ENCODE data around the gene SDK1.

Gene SDK1

DNA sequence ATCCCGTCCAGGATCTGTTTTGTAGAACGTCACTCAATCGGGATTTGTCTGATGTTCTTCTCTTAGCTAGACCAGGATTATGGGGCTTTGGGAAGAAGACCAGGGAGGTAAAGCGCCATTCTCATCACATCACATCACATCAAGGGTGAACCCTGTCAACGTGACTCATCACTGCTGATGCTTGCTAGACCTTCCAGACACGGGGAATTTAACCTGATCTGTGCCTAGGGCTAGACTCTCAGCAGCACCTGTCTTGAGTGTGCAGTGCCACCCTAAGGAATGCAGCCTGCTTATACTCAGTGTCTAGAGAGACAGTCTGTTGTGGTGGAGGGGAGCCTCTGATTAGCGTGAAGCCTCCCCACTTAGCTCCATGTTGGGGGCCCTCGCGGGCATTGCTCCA is 702.5 kb downstream of the SDK1 start:
- no peak for DNase-seq (ENCODE audit: low spot score)
- TF ChIP-seq, protein P1, sequence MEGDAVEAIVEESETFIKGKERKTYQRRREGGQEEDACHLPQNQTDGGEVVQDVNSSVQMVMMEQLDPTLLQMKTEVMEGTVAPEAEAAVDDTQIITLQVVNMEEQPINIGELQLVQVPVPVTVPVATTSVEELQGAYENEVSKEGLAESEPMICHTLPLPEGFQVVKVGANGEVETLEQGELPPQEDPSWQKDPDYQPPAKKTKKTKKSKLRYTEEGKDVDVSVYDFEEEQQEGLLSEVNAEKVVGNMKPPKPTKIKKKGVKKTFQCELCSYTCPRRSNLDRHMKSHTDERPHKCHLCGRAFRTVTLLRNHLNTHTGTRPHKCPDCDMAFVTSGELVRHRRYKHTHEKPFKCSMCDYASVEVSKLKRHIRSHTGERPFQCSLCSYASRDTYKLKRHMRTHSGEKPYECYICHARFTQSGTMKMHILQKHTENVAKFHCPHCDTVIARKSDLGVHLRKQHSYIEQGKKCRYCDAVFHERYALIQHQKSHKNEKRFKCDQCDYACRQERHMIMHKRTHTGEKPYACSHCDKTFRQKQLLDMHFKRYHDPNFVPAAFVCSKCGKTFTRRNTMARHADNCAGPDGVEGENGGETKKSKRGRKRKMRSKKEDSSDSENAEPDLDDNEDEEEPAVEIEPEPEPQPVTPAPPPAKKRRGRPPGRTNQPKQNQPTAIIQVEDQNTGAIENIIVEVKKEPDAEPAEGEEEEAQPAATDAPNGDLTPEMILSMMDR (IDR thresholded peaks at IDR 0.05), result no peak

DNA sequence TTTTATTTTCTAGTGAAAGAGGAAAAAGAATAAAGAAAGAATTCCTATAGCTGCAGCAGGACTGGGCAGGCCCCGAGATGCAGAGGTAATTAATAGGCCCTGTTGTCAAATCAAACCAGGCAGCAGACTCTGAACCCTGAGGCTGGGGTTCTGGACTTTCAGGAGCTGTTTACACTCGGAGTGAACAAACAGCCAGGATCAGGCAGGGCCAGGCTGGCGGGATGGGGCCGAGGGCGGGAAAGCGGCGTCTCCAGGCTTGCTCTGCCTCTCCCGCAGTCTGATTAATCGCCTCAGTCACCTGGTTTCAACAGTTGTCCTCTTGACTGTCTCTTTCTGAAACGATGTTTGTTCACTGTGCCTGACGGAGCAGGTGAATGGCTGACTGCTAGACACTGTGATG is 705.6 kb downstream of the SDK1 start:
- Histone ChIP-seq H3K4me3 (no peak overlapping the region), H3K27ac (no peak overlapping the region)
- peak; percentile 41 for DNase-seq (ENCODE audit: low spot score)
- TF ChIP-seq, protein P1 (IDR thresholded peaks at IDR 0.05), result no peak

More for the DNA sequence above, 702.5 kb downstream of the SDK1 start:
- H3K27ac ChIP-seq, result no peak overlapping the region
- no peak overlapping the region for H3K4me3 ChIP-seq

DNA sequence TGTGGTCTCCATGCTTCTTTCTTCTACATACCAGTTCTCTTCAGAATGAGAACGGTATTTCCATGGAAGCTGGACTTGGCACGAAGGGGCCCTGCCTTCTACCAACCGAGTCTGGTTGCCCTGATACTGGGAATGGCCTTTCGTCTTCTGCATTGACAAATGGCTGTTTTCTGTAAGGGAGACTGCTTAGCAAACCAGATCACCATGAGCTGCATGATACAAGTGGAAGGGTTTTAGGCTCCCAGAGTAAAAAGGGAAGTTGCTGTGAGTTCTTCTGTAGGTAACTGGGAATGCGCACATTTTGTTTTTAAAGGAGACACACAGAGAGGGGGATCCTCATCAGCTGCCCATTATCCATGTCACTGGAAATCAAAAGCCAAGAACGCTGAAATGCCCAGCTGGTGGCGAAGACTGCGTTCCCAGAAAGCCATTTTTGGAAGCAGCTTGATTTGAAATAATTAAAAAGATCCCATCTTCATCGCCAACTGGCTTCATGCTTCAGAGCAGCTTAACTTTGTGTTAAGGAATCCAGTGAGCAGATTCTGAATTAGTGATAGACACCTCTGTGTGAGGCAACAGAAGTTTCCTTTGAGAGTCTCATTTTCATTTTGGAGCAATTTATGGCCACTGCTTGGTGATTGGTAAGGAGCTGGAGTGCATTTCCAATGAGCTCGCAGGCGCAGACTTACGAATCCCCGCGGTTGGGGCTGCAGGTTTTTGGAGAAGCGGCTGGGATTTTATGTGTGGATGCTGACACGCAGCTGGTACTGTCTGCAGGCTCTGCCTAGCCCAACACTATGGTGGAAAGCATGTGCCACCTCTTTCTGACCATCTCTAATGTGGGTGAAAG is 708.4 kb downstream of the SDK1 start:
- peak; percentile 33 for DNase-seq (ENCODE audit: low spot score)
- Histone ChIP-seq H3K4me3 (no peak overlapping the region), H3K27ac (no peak overlapping the region)
- TF ChIP-seq, protein P1 (IDR thresholded peaks at IDR 0.05), result no peak

DNA sequence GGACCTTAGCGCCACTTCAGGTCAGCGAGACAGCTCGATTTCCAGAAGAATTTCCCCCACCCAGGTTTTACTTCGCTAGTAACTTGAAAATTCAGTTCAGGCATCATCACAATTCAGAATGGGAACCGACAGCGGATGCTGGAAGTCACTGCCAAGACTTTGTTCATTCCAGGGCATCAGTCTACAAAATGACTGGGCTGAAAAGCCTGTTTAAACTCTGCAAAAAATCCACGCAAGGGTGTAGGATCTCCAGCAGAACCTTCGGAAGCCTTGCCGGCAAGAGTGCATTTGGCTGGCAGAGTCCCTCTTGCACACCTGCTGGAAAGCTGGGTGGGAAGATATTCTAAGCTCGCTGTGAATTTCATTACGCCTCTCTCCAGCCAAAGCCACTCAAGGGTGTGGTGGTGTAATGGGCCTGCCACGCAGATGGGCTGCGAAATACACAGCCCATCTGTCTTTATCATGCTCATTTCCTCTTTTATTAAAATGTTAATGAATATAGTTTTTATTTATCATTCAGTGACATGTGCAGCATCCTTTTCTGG is 709.1 kb downstream of the SDK1 start:
- DNase-seq (ENCODE audit: low spot score), result peak; percentile 38
- TF ChIP-seq, protein P1 (IDR thresholded peaks at IDR 0.05), result no peak
- Histone ChIP-seq H3K4me3 (no peak overlapping the region), H3K27ac (no peak overlapping the region)

DNA sequence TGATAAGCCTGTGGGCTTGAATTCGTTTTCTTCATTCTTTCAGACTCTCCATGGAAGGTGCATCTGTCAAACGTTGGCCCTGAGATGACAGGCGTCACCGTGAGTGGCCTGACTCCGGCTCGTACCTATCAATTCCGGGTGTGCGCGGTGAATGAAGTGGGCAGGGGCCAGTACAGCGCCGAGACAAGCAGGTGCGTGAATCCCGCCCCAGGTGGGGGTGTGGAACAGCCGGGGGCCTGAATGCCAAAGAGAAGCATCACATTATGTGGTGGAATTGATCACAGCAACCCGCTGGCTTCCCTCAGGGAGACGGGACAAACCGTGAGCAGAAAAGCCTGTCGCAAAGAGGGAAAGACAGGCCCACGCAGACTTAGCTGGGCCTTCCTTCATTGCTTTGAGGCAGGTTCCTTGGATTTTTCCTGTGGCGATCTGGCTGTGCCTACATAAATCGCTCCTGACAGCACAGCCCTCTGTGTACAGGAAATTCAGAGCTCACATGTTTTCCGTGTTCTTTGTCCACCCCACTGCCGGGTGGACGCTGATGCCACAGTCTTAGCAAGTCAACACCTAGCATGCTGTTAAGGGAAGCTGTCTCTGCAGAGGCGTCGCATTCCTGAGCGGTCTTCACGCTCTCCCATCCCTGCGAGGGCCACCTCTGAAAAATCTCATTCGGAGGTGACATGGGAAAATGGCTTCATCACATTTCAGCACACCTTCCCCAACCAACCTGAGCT is 710.0 kb downstream of the SDK1 start:
- Histone ChIP-seq H3K27ac (no peak overlapping the region), H3K4me3 (no peak overlapping the region)
- DNase-seq (ENCODE audit: low spot score), result peak; percentile 62
- TF ChIP-seq, protein P1 (IDR thresholded peaks at IDR 0.05), result no peak

DNA sequence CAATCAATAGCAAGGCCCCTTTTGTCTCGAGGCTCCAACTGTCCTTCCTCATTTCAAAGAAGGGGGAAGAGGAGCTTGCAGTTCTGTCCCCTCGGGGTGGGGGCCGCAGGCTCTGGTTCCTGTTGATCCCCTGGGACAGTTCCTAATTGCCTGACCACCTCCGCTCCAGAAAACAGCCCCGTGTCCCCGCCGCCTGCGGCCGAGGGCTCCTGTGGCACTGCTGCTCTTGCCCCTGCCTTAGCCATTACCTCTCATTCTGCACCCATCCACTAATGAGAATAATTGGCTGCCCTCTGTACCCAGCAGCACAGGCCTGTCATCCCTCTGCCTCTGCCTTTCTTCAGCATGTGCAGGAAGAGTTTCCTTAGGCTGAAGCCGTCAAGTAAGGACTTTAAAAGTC is 712.7 kb downstream of the SDK1 start:
- H3K4me3 ChIP-seq, result no peak overlapping the region
- TF ChIP-seq, protein P1 (IDR thresholded peaks at IDR 0.05), result no peak
- H3K27ac ChIP-seq, result no peak overlapping the region
- peak; percentile 40 for DNase-seq (ENCODE audit: low spot score)
